Endometrial microvascular endothelial cells (primary cell): ENCODE data around the gene GCNA. TPM values are rescaled to one million over a fixed set of nuclear protein-coding genes. Genes with fewer than 3 reads are reported as not detected.
"Not testable (repeated sequence)": the region's sequence is repeated elsewhere in the genome, so short reads cannot be mapped to it uniquely, and the experiment has no call there.

Experiments used
- in situ Hi-C: cut with HindIII; loops from 2 replicates; pipeline ENCODE4 v1.10.0; 2017; ENCODE audit warnings: low sequenced_read_pairs, low pct_unique_long_range_greater_than_20kb; ENCODE audit errors: inconsistent ontology term
- total RNA-seq: library from RNA; depleted of rRNA; stranded (reverse); fragments of >200 nt; gene quantifications from one replicate; pipeline ENCODE4 v1.2.3, GENCODE V29; 2015; ENCODE audit errors: inconsistent ontology term

The GCNA gene
- total RNA-seq, 1 donor from 2014 or later, result 0.09 TPM

DNA sequence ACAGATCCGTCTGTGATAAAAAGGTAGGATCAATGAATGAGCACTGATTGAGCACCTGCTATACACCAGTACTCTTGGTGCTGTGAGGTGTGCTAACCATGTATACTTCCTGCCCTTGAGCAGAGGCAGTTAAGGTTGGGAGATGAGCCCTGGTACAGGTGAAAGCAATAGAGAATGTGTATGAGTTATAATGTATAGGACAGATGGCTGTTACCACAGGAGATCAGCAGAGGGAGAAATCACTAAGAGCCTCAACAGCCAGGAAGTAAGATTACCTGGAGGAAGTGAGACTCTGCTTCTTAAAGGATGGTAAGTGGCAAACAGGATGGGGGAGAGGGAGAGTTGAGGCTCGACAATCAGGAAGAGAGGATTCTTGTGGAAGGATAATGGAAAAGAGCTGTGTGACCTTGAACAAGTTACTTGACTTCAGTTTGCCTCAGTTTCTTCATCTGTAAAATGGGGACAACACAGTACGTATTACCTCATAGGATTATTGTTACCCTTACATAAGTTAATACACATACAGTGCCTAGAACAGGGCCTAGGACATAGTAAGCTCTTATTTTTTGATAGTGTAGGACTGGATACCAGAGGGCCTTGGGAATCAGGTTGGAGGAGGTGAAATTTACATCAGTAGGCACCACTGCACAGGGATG lies 31.0 kb downstream of the GCNA start:
- in situ Hi-C loops, result no loop called here

DNA sequence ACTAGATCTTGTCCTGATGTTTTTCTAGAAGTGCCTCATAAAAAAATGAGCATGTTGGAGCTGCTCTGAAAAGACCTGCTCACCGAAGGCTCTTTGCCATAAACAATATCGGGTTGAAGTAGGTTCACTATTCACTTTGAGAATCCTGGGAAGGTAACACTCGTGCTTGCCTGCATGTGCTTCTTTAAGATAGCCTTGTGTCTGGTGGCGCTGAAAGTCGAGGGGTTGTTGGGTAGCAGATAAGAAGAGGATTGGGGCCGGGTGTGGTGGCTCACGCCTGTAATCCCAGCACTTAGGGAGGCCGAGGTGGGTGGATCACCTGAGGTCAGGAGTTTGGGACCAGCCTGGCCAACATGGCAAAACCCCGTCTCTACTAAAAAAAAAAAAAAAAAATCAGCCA lies 33.5 kb downstream of the GCNA start:
- in situ Hi-C loops, result not testable (repeated sequence)

DNA sequence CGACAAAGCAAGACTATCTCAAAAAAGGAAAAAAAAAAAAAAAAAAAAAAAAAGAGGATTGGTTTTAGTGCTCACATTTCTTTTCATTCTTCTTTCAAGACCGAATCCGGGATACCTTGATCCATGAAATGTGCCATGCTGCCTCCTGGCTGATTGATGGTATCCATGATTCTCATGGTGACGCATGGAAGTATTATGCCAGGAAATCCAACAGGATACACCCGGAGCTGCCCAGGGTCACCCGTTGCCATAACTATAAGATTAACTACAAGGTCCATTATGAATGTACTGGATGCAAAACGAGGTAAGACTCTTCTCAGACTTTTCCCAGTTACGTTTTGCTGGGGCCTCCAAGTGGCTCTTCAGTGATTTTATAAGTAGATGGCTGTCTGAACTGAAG lies 34.0 kb downstream of the GCNA start:
- in situ Hi-C loops, result no loop called here

- in situ Hi-C loops, result no loop called here
Measured at GRCh38 chrX:71615056-71615455, 36.8 kb downstream of the GCNA start.

- in situ Hi-C loops, result no loop called here
Measured at GRCh38 chrX:71615954-71616353, 37.7 kb downstream of the GCNA start.

GRCh38 chrX:71616672-71617529 lies 38.7 kb downstream of the GCNA start:
- in situ Hi-C loops, result no loop called here

DNA sequence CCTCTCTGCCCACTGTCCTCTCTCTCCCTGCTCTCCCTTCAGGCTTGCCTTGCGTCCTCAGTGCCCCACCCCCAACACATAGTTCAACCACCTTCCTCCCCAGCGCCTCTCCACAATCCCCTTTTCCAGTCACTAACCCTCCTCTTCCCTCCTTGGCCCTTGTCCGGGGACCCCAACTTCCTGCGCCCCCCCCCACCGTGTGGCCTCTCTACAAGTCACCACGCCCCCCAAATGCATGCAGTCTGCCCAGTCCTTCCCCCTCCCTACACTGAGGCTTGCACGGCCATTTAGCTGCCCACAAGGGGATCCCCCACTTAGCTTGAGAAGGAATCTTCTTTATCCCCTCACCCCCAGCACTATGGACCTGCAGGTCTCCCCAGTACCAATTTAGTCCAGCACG lies 39.5 kb downstream of the GCNA start:
- in situ Hi-C loops, result no loop called here

DNA sequence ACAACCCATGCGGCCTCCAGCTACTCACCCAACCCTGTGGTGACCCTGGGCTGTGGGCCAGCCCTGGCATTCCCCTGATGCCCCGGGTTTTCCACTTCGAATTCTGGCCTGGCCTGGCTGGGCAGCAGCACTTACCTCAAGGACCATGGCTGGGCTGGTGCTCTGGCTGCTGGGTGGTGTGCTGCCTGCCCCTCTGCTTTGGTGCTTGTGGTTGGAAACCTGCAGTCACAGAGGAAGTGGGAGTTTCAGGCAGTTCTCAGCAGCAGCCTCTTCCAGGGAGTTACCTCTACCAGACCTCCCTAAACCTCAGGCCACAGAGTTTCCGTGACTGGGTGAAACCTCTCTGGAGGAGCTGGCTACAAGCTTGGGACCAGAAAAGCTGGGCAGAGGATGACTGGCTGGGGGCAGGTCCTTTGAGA lies 40.1 kb downstream of the GCNA start, which contains the start of gene CXCR3:
TSS of gene CXCR3 (minus strand) at position 209 of the 419 bp plus-strand sequence. CDS start at position 147, 62 bp downstream.
- in situ Hi-C loops, result no loop called here

- in situ Hi-C loops, result no loop called here
Measured at GRCh38 chrX:71618787-71619186, 40.5 kb downstream of the GCNA start.

- in situ Hi-C loops, result no loop called here
Measured at GRCh38 chrX:71619193-71619592, 41.0 kb downstream of the GCNA start.

GRCh38 chrX:71619986-71620385 lies 41.7 kb downstream of the GCNA start:
- in situ Hi-C loops, result no loop called here

GRCh38 chrX:71621603-71622002 lies 43.4 kb downstream of the GCNA start:
- in situ Hi-C loops, result no loop called here

GRCh38 chrX:71622032-71622575 lies 43.9 kb downstream of the GCNA start:
- in situ Hi-C loops, result no loop called here

DNA sequence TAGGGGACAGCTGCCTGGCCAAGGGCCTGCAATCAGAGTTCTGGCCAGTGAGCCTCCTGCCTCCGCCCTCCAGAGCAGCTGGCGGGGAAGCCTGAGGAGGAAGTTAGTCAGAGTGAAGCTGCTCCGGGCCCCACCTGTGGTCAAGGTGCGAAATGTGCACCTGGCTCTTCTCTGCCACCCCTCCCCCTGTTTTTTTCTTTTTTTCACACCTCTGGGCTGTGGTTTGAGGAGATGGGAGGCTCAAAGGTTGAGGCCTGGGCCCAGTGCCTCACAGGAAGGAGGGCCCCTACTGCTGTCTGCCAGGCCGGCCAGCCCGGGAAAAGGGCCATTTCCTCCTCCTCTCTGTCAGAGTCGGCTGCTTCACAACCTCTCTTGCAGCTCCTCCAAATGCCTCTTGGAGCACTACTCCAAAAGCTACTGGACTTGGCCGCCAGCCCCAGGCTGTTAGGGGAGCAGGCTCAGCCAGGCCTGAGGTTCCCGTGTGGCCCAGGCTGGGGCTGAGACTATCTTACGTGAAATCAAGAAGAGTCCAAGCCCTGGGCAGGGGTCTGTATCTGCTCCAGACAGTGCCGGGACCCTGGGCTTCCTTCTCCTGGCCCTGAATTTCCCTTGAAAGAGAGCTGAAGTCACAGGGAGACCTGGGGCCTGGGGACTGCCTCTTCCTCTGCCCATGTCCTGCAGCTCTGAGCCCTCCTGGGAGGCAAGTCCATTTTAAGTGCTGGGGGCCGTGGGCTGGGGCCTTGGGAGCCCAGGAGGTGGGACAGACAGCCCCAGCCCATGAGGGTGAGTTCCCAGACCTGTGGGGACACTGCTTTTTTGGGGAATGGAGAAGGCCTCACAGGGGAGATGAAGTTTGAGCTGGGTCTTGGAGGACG lies 44.6 kb downstream of the GCNA start:
- in situ Hi-C loops, result no loop called here

- in situ Hi-C loops, result no loop called here
Measured at GRCh38 chrX:71623714-71624113, 45.5 kb downstream of the GCNA start.

DNA sequence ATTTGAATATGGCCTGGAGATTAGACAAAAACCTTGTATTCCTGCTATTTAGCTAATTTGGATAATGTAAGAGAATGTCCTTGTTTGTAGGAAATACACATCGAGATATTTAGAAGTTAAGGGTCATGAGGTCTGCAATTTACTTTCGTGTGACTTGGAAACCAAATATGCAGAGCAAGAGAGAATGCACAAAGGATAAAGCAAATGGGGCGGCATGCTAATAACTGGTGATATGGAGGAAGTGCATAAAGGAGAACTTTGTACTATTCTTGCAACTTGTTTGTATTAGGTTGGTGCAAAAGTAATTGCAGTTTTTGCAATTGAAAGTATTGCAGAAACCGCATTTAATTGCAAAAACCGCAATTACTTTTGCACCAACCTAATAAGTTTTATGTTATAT lies 47.2 kb downstream of the GCNA start:
- in situ Hi-C loops, result no loop called here

- in situ Hi-C loops, result no loop called here
Measured at GRCh38 chrX:71626576-71626975, 48.3 kb downstream of the GCNA start.

DNA sequence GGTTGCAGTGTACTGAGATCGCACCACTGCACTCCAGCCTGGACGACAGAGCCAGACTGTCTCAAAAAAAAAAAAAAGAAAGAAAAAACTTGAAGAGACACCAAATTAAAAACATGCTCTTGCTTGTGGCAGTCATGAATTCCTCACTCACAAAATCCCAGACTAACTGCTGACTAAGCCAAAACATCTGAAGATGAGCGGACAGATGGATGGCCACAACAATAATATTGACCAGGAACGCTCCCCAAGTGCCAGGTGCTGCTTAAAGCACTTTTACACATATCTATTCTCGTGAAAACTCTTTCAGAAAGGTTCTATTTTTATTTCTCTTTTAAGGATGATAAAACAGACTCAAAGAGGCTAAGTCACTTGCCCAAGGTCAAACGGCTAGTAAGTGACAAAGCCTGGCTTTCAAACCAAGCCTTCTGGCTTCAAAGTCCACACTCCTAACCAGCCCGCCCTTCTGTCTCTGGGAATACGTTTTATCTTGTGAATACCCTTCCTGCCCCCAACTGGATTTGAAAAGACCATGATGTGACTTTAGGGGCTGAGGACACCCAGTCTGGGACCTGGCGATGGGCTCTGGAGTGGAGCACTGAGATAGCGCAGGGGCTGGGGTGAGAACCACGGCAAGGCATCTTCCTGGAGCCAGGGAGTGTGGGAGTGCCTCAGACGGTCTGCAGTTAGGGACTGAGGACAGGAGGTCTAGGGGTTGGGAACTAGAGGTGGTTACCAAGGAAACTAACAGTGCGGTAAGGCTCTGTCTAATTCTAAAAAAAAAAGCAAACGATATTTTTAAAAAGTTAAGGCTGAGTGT lies 49.6 kb downstream of the GCNA start:
- in situ Hi-C loops, result no loop called here
